ENCODE data around the gene DENR.
A peak's percentile ranks its signal among the peaks of the same experiment; 100 is the strongest.

The DENR gene

DNA sequence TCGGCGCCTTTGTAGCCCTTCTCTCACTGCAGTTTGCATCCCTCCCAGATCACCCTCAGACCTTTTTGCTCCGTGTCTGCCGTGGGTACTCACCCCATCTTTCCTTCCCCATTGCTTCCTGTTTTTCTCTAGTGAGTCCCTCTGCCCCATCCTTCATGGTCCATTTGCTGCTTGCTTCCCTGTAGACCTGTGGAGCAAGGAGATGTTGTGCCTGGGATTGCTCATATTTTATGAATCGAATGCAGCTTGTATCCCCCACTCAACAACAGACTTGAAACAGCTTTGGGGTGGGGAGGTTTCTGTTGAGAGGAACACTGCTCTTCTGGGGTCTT is 661 bp downstream of the DENR start:
- peak; percentile 16 for DNase-seq (ENCODE audit: low read depth)
- TF ChIP-seq, protein P1, sequence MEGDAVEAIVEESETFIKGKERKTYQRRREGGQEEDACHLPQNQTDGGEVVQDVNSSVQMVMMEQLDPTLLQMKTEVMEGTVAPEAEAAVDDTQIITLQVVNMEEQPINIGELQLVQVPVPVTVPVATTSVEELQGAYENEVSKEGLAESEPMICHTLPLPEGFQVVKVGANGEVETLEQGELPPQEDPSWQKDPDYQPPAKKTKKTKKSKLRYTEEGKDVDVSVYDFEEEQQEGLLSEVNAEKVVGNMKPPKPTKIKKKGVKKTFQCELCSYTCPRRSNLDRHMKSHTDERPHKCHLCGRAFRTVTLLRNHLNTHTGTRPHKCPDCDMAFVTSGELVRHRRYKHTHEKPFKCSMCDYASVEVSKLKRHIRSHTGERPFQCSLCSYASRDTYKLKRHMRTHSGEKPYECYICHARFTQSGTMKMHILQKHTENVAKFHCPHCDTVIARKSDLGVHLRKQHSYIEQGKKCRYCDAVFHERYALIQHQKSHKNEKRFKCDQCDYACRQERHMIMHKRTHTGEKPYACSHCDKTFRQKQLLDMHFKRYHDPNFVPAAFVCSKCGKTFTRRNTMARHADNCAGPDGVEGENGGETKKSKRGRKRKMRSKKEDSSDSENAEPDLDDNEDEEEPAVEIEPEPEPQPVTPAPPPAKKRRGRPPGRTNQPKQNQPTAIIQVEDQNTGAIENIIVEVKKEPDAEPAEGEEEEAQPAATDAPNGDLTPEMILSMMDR (IDR thresholded peaks at IDR 0.05; ENCODE audit: insufficient read depth, low read depth, low read length, missing control alignments), result no peak
- peak overlapping the region; percentile 81 for H3K4me3 ChIP-seq (ENCODE audit: low read depth, low read length)

DNA sequence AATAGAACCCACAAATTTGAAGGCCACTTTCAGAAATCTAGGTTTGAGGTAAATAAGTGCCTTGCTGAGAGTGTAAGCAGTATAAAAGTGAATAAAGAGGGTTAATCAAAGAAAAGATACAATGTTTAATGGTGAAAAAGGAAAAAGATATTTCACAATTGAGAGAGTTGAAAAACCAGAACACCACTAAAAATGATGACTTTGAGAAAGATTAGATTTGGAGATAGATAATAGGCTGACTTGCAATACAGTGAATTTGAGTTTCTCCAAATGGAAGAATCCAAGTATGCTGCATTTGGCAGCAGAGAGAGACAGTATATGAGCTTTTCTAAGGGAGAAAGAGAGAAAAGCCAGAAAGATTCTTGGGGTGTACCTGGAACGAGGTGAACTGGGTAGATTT is 2.2 kb downstream of the DENR start:
- H3K4me3 ChIP-seq (ENCODE audit: low read depth, low read length), result no peak overlapping the region
- no peak for DNase-seq (ENCODE audit: low read depth)
- TF ChIP-seq, protein P1 (IDR thresholded peaks at IDR 0.05; ENCODE audit: insufficient read depth, low read depth, low read length, missing control alignments), result no peak

DNA sequence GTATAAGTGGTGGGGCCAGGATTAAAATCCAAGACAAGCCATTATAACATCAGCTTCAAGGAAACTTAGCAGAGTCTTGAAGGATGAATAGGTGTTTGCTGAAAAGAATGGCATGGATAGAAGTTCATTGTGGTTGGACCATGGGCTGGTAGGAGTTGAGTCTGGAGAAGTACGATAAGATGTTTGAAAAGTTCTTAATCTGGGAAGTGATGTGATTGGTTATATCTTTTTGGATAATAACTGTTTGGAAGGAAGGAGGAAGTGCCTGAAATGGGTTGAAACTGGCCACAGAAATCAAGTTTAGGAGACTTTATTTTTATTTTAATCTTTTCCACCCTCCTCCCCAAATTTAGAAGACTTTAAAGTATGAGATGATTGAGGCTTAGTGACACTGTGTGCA is 4.9 kb downstream of the DENR start:
- no peak overlapping the region for H3K4me3 ChIP-seq (ENCODE audit: low read depth, low read length)
- no peak for DNase-seq (ENCODE audit: low read depth)
- TF ChIP-seq, protein P1 (IDR thresholded peaks at IDR 0.05; ENCODE audit: insufficient read depth, low read depth, low read length, missing control alignments), result no peak

DNA sequence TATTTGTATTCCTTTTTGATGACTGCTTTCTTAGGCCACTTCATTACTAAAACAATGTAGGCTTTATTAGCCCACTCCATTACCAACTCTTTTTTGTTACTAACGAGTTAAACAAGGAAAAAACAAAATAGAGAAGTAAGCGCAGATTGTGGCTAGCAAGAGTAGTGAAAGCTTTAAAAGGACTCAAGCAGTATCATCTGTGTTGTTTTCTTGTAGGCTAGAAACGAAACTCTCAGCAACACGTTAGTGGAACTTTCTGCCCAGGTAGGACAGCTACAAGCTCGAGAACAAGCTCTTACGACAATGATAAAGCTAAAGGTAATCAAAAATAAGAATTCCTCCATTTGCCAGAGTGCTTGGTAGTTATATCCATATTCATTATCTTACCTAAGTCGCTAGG is 32.9 kb downstream of the DENR start:
- no peak overlapping the region for H3K4me3 ChIP-seq (ENCODE audit: low read depth, low read length)
- TF ChIP-seq, protein P1 (IDR thresholded peaks at IDR 0.05; ENCODE audit: insufficient read depth, low read depth, low read length, missing control alignments), result no peak
- peak; percentile 56 for DNase-seq (ENCODE audit: low read depth)

DNA sequence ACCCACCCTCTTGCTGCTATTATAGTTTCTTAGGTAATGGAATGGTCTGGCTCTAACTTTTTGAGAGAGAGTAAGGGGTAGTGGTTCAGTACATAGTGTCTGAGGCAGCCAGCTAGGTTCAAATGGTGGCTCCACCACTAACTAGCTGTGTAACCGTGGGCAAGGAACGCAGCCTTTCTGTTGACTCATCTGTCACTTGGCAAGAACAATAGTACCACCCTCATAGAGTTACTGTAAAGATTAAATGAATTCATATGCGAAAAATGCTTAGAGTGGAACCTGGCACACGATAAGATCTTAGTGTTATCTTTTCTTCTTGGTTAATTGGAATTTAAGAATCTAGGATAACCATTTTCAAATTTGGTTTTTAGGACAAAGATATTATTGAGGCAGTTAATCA is 35.8 kb downstream of the DENR start:
- TF ChIP-seq, protein P1 (IDR thresholded peaks at IDR 0.05; ENCODE audit: insufficient read depth, low read depth, low read length, missing control alignments), result no peak
- DNase-seq (ENCODE audit: low read depth), result no peak
- H3K4me3 ChIP-seq (ENCODE audit: low read depth, low read length), result no peak overlapping the region

DNA sequence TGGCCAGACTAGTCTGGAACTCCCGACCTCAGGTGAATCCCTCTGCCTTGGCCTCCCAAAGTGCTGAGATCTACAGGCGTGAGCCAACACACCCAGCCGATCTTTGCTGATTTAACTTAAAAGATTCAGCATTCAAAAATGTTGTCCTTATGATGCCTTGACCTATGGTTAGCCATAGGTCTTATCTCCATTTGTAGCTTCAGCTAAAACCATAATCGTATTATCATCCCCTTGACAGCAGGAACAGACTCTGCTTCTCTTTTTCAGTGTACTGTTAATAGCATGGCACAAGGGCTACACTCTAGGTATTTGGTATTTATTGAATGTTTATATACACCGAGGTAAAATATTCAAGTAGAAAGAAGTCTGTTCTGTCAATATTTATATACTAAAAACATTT is 37.0 kb downstream of the DENR start:
- DNase-seq (ENCODE audit: low read depth), result no peak
- H3K4me3 ChIP-seq (ENCODE audit: low read depth, low read length), result no peak overlapping the region
- TF ChIP-seq, protein P1 (IDR thresholded peaks at IDR 0.05; ENCODE audit: insufficient read depth, low read depth, low read length, missing control alignments), result no peak

DNA sequence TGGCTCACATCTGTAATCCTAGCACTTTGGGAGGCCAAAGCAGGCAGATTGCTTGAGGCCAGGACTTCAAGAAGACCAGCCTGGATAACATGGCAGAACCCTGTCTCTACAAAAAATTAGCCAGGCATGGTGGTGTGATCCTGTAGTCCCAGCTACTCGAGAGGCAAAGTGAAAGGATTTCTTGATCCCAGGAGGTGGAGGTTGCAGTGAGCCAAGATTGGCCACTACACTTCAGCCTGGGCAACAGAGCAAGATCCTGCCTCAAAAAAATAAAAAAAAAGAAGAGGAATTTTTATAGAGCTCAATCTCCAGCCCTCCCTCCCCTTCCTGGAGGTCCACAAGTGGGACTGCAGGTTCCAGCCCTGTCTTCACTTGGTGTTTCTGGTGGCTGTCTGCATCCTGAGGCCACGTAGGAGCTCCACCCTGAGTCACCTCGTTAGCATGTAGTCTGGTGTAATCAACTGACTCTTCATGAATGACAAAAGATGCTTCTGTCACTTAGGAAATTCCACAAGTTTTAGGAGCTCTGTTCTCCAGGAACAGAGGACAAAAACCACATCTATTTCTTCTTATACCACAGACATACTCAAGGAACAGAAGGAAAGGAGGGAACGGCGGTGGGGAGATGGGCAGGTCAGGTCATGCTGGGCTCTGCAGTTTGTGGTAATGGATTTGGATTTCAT is 37.9 kb downstream of the DENR start:
- TF ChIP-seq, protein P1 (IDR thresholded peaks at IDR 0.05; ENCODE audit: insufficient read depth, low read depth, low read length, missing control alignments), result no peak
- no peak overlapping the region for H3K4me3 ChIP-seq (ENCODE audit: low read depth, low read length)
- DNase-seq (ENCODE audit: low read depth), result no peak

Data from GM12865 (cell line).